Measurements from ENCODE around the gene CDHR2. TPM values are rescaled to one million over a fixed set of nuclear protein-coding genes. Genes with fewer than 3 reads are reported as not detected.

CDHR2 gene
- total RNA-seq, 4 donors from 2014 or later = 0.15 to 0.19 (median 0.15) TPM; not detected in 1

DNA sequence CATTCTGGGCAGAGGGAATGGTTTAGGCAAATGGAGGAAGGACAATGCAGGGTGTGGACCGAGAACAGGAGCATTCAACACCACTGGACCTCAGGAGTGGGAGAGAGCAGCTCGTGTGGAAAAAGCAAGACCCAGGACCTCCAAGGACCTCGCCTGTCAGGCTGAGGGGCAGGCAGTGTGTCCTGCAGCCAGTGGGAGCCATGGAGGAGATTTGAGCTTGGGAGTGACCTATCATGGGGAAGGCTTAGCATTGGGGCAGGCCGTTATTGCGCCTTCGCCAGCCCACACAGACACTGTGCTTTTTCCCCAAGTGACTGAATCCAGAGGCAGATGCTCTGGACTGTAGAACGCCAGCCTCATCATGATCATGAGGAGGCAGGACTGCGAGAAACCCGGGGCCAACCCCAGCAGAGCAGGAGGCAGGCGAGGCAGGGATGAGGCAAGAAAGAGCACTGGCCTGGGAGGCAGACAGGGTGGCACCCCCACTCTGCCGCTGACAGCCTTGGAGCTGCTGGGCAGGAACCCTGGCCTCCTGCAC, 3.3 kb downstream of the CDHR2 start:
- intact Hi-C loops (cut with DNase I; ENCODE audit: low total_unique reads) = no loop called here
- TF ChIP-seq POLR2A (IDR thresholded peaks at IDR 0.05) = no peak
- no peak for TF ChIP-seq CTCF (IDR thresholded peaks at IDR 0.05)
- no peak for DNase-seq (ENCODE audit: low spot score in 2 of 2)
- WGBS, 2 donors = 76 to 83% methylated on average over 11 of the region's 11 CpGs
- H3K4me3 ChIP-seq (ENCODE audit: low read depth, poor library complexity, severe bottlenecking) = no peak overlapping the region

- TF ChIP-seq POLR2A (IDR thresholded peaks at IDR 0.05) (no peak), CTCF (IDR thresholded peaks at IDR 0.05) (no peak)
- H3K4me3 ChIP-seq (ENCODE audit: low read depth, poor library complexity, severe bottlenecking) = no peak overlapping the region
- intact Hi-C loops (cut with DNase I; ENCODE audit: low total_unique reads) = no loop called here
- no peak for DNase-seq (ENCODE audit: low spot score in 2 of 2)
- WGBS, 2 donors = 56 to 62% methylated on average over 18 of the region's 18 CpGs
Observed at GRCh38 chr5:176553260-176554085, 4.3 kb downstream of the CDHR2 start.

DNA sequence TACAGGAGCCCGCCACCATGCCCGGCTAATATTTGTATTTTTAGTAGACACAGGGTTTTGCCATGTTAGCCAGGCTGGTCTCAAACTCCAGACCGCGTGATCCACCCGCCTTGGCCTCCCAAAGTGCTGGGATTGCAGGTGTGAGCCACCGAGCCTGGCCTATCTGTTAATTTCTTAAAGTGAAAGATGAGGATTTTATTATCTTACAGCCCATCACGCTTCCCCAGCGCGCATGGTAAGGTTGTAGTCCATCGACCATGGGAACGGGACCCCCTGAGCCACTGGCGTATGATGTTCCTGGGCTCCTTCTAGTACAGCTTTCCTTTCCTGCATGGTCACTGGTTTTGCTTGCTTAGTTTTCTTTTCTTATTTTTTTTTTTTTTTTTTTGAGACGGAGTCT, 8.7 kb downstream of the CDHR2 start:
- no peak overlapping the region for H3K4me3 ChIP-seq (ENCODE audit: low read depth, poor library complexity, severe bottlenecking)
- WGBS, 2 donors = 96 to 98% methylated on average over 13 of the region's 13 CpGs
- intact Hi-C loops (cut with DNase I; ENCODE audit: low total_unique reads) = no loop called here

DNA sequence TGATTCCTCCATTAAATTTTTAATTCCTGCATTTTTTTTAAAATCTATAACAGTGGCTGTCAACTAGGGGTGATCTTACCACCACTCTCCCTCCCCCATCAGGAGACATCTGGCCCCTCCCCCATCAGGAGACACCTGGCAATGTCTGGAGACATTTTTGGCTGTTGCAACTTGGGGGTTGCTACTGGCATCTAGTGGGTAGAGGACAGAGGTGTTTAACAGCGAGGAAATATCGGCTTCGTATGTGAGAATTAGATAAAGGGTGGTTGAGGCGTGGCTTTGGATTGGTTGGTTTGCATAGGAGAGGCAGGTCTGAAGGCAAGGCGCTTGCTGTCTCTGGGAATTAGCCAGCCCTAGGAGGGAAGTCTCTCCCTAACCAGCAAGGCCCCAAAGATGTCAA, 10.5 kb downstream of the CDHR2 start:
- intact Hi-C loops (cut with DNase I; ENCODE audit: low total_unique reads) = no loop called here
- WGBS, 2 donors = 41 to 43% methylated on average over 5 of the region's 5 CpGs
- DNase-seq (ENCODE audit: low spot score in 2 of 2) = no peak
- TF ChIP-seq POLR2A (IDR thresholded peaks at IDR 0.05) (no peak), CTCF (IDR thresholded peaks at IDR 0.05) (no peak)
- H3K4me3 ChIP-seq (ENCODE audit: low read depth, poor library complexity, severe bottlenecking) = no peak overlapping the region

More for the DNA sequence above, 8.7 kb downstream of the CDHR2 start:
- DNase-seq (ENCODE audit: low spot score in 2 of 2) = no peak
- TF ChIP-seq POLR2A (IDR thresholded peaks at IDR 0.05) (no peak), CTCF (IDR thresholded peaks at IDR 0.05) (no peak)

- WGBS, 2 donors = 73 to 82% methylated on average over 8 of the region's 8 CpGs
- DNase-seq (ENCODE audit: low spot score in 2 of 2) = no peak
- intact Hi-C loops (cut with DNase I; ENCODE audit: low total_unique reads) = no loop called here
- TF ChIP-seq POLR2A (IDR thresholded peaks at IDR 0.05) (no peak), CTCF (IDR thresholded peaks at IDR 0.05) (no peak)
- no peak overlapping the region for H3K4me3 ChIP-seq (ENCODE audit: low read depth, poor library complexity, severe bottlenecking)
Observed at GRCh38 chr5:176560364-176560763, 11.2 kb downstream of the CDHR2 start.

Measured in lower leg skin (tissue), 4 donors.